HG02763 (cell line): ENCODE measurements around the gene KAZN.

Experiments used
- ATAC-seq: cut with Tn5 transposase; IDR thresholded peaks from one replicate; pipeline ENCODE4 v1.9.1; 2021; ENCODE audit warnings: mild to moderate bottlenecking, moderate library complexity; ENCODE audit not compliant: unreplicated experiment

Gene KAZN

GRCh38 chr1:14761291-14762153 is 163.0 kb downstream of the KAZN start:
- no peak for ATAC-seq

GRCh38 chr1:14763977-14764376 is 165.5 kb downstream of the KAZN start:
- ATAC-seq, result no peak

GRCh38 chr1:14765773-14766172 is 167.3 kb downstream of the KAZN start:
- ATAC-seq, result no peak

- no peak for ATAC-seq
These were observed 168.6 kb downstream of the KAZN start for GRCh38 chr1:14767075-14767474.

- no peak for ATAC-seq
These were observed 170.3 kb downstream of the KAZN start for GRCh38 chr1:14768582-14769304.

- ATAC-seq, result no peak
These were observed 171.2 kb downstream of the KAZN start for GRCh38 chr1:14769486-14770274.

GRCh38 chr1:14773396-14774025 is 175.0 kb downstream of the KAZN start:
- ATAC-seq, result no peak

GRCh38 chr1:14774225-14774624 is 175.7 kb downstream of the KAZN start:
- ATAC-seq, result no peak

- no peak for ATAC-seq
These were observed 176.5 kb downstream of the KAZN start for GRCh38 chr1:14774988-14775387.

GRCh38 chr1:14775434-14775833 is 176.9 kb downstream of the KAZN start:
- ATAC-seq, result no peak

- ATAC-seq, result no peak
These were observed 179.3 kb downstream of the KAZN start for GRCh38 chr1:14777516-14778506.

- no peak for ATAC-seq
These were observed 180.0 kb downstream of the KAZN start for GRCh38 chr1:14778541-14778897.

GRCh38 chr1:14778898-14779865 is 180.7 kb downstream of the KAZN start:
- ATAC-seq, result no peak

GRCh38 chr1:14780271-14780670 is 181.8 kb downstream of the KAZN start:
- no peak for ATAC-seq

GRCh38 chr1:14781811-14782210 is 183.3 kb downstream of the KAZN start:
- no peak for ATAC-seq

- no peak for ATAC-seq
These were observed 184.5 kb downstream of the KAZN start for GRCh38 chr1:14782741-14783591.

- no peak for ATAC-seq
These were observed 185.1 kb downstream of the KAZN start for GRCh38 chr1:14783592-14783886.
